ENCODE measurements around the gene LRFN5. TPM values are rescaled to one million over a fixed set of nuclear protein-coding genes. Genes with fewer than 3 reads are reported as not detected.

LRFN5 gene
- total and polyA plus RNA-seq, 2 experiments from 2014 or later, result 1.9 to 6.8 TPM

- no peak overlapping the region for H3K27ac Mint-ChIP-seq
- Histone ChIP-seq H3K27ac (ENCODE audit: low read depth) (no peak overlapping the region), H3K4me2 (no peak overlapping the region), H3K4me3 (no peak overlapping the region), H3K9me2 (ENCODE audit: insufficient read depth) (no peaks in the 10 kb centered on the region), H3K27me3 (ENCODE audit: insufficient read depth) (no peaks in the 10 kb centered on the region), H3K4me1 (ENCODE audit: insufficient read depth) (no peaks in the 10 kb centered on the region), H4K20me1 (replicated peaks; ENCODE audit: insufficient read depth) (no peaks in the 10 kb centered on the region), H3K36me3 (ENCODE audit: insufficient read depth) (no peaks in the 10 kb centered on the region), H3K79me2 (replicated peaks; ENCODE audit: insufficient read depth) (no peaks in the 10 kb centered on the region), H2AFZ (no peak overlapping the region), H3F3A (replicated peaks; ENCODE audit: low read depth) (no peaks in the 10 kb centered on the region)
- H3K27me3 Mint-ChIP-seq (ENCODE audit: insufficient read depth, low read depth, poor library complexity), result no peaks in the 10 kb centered on the region
- H3K4me3 Mint-ChIP-seq, result no peak overlapping the region
- TF ChIP-seq ZNF114 (CRISPR knock-in tag; IDR thresholded peaks at IDR 0.05), result no peak
- H3K4me1 Mint-ChIP-seq, result peaks cover 3% of the 10 kb centered on the region; the same call in 2 of the 3 replicates
- ATAC-seq (no peak), DNase-seq (ENCODE audit: low spot score) (no peak)
- H3K36me3 Mint-ChIP-seq (ENCODE audit: low read depth), result no peaks in the 10 kb centered on the region
- H3K9me3 Mint-ChIP-seq, result no peaks in the 10 kb centered on the region
Observed at GRCh38 chr14:41666301-41666700, 59.6 kb downstream of the LRFN5 start.

GRCh38 chr14:41668356-41668755 is 61.7 kb downstream of the LRFN5 start:
- Histone ChIP-seq H3K27ac (ENCODE audit: low read depth) (no peak overlapping the region), H4K20me1 (replicated peaks; ENCODE audit: insufficient read depth) (no peaks in the 10 kb centered on the region), H3K4me3 (no peak overlapping the region), H3K4me1 (ENCODE audit: insufficient read depth) (no peaks in the 10 kb centered on the region), H3F3A (replicated peaks; ENCODE audit: low read depth) (no peaks in the 10 kb centered on the region), H3K36me3 (ENCODE audit: insufficient read depth) (no peaks in the 10 kb centered on the region), H3K4me2 (no peak overlapping the region), H3K9me2 (ENCODE audit: insufficient read depth) (no peaks in the 10 kb centered on the region), H3K79me2 (replicated peaks; ENCODE audit: insufficient read depth) (no peaks in the 10 kb centered on the region), H2AFZ (no peak overlapping the region), H3K27me3 (ENCODE audit: insufficient read depth) (no peaks in the 10 kb centered on the region)
- Mint-ChIP-seq H3K4me1 (peaks cover under 1% of the 10 kb centered on the region; the same call in 1 of the 3 replicates), H3K36me3 (ENCODE audit: low read depth) (no peaks in the 10 kb centered on the region; the same call in 1 of the 3 replicates), H3K9me3 (peaks cover 3% of the 10 kb centered on the region; the same call in 2 of the 3 replicates), H3K27ac (no peak overlapping the region), H3K4me3 (no peak overlapping the region), H3K27me3 (ENCODE audit: insufficient read depth, low read depth, poor library complexity) (no peaks in the 10 kb centered on the region)
- no peak for DNase-seq (ENCODE audit: low spot score)
- no peak for ATAC-seq
- TF ChIP-seq POLR2AphosphoS5 (IDR thresholded peaks at IDR 0.05; ENCODE audit: low read depth), result no peak
- no peak for TF ChIP-seq ZNF331 (CRISPR knock-in tag; IDR thresholded peaks at IDR 0.05; ENCODE audit: low read depth)
- no peak for TF ChIP-seq EZH2 (IDR thresholded peaks at IDR 0.05; ENCODE audit: low read depth, unreplicated experiment)
- no peak for TF ChIP-seq ZNF462 (CRISPR knock-in tag; IDR thresholded peaks at IDR 0.05)
- TF ChIP-seq CREB1 (CRISPR knock-in tag; IDR thresholded peaks at IDR 0.05; ENCODE audit: low read depth), result no peak
- no peak for TF ChIP-seq JUNB (IDR thresholded peaks at IDR 0.05; ENCODE audit: unreplicated experiment)
- no peak for TF ChIP-seq REST (IDR thresholded peaks at IDR 0.05; ENCODE audit: unreplicated experiment)
- TF ChIP-seq EZH2phosphoT487 (IDR thresholded peaks at IDR 0.05; ENCODE audit: unreplicated experiment), result no peak
- TF ChIP-seq NANOG (IDR thresholded peaks at IDR 0.05; ENCODE audit: borderline replicate concordance), result no peak

All from GM23338 (cell line).